ENCODE data around the gene LRRC7.

LRRC7 gene

DNA sequence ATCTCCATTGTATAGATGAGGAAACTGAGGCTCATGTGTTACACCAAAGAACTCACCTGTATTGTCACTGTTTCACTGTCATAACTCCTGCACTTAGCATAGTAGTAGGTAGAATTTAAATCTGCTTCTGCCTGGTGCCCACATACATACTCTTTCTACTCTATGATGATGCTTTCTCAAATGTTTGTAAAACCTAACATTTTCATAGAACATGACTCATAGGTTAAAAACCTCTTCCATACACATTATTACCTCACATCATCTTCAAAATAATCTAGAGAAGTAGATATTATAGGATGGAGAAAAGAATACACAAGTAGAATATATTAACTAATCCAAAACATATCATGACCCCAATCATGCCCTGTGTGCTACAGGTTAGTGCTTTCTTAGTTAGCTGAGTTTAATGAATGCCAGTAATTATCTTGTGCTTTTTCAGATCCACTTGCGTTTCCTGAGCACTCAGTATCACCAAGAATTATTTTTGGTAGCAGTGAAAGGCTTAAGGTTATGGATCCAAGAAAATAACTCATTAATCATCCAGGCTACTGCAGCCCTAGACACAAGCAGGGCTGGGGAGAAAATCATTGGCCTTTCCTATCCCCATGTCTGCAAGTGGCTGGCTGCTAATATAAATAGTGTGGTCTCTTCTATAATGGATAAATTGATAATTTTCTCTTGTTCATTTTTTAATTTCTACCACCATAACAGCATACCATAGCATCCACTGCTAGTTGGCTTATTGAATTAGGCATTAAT, 480.8 kb downstream of the LRRC7 start:
- no peak for DNase-seq

DNA sequence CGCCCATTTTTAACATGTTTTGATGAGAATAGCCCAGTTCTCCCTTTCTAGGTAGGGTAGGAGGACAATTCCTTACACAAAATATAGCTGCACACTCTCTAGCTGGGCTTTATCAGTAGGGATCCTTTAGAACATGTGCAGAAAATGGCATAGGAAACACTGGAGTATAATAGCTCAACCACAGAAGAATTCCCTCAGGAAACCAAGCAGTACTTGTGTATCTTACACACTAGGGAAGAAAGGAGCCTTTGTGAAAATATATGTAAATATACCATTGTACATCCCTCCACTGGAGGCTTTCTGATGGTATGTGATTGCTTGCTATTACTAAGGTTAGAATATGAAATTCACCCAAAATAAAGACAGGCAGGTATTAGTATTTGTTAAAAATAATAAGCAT, 484.2 kb downstream of the LRRC7 start:
- DNase-seq = no peak

DNA sequence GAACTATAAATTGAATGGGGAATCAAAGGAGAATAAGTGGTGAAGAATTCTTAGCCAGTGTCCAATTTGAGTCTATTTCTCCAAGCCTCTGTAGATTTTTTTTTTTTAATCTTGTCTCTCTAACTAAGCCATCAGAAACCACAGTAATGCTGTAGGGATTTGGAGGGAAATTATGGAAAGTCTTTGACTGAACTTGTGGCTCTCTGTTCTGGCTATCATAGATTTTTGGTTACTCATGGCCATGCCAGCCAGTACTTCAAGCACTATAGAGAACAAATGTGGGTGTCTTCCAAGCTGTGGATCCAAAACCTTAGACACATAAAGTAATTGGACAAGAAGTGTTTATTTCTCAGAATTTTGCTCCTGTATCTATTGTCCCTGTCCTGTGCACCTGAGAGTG, 489.8 kb downstream of the LRRC7 start:
- no peak for DNase-seq

DNA sequence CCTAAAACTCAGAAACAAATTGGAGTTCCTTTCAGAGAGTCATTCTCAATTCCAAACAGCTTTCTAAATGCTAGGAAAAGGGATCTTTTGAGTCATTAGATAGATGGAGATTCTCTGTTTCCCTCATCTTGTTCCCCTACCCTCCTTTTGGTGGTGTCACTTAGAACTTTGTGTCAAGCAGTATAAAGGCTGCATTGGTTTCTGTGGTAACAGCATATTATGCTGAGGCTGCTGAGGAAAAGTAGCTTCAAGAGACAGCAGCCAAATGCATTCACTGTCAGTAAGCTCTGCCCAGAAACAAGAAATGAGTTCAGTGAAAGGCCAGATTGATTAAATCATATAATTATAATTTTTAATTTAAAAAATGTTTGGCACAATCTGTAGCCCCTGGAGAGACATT, 493.5 kb downstream of the LRRC7 start:
- no peak for DNase-seq

DNA sequence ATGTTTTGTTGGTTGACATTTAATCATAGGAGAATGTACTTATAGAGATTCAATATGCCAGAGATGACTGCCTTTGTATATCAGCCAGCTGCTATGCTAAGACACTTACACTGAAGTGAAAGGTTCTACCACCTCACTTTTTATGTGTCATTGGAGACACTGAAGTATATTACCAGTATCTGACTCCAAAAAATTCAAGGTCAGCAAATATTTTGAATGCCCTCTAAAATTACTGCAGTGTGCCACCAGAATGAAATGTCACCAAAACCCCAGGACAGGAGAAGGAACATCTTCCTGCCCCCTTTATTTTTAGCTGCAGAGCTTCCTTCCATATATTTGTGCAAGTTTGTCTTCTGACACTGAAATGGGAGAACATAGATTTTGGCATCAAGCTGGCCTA, 496.1 kb downstream of the LRRC7 start:
- no peak for DNase-seq

DNA sequence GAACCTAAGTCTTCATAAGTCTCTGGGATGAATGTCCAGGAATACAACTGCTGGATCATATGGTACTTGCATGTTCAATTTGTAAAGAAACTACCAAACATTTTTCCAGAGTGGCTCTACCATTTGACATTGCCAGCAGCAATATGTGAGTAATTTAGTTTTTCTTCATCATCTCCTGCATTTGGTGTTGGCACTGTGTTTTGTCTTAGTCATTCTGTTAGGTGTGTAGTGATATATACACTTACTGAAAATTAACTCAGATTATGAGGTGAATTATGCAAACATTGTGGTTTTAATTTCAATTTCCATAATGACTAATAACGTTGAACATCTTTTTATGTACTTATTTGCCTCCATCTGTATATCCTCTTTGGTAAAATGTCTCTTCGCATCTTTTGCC, 499.0 kb downstream of the LRRC7 start:
- DNase-seq = no peak

DNA sequence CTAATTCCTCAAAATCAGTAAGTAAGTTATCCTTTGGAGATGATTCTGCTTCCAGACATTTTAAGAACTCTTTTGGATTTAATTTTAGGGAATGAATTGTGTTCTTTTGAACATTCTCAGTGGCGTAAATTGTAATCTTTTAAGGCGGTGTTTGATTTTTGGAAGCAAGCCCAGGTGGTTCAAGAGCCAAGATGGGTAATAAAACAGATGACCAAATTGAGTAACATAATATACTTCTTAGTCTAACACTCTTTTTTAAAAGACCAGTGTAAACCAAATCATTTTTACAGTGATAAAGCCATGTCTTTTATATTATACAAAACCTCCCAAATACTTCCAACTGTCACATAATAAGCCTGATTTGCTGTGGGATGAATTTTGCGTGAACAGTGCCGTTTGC, 503.9 kb downstream of the LRRC7 start:
- DNase-seq = no peak

DNA sequence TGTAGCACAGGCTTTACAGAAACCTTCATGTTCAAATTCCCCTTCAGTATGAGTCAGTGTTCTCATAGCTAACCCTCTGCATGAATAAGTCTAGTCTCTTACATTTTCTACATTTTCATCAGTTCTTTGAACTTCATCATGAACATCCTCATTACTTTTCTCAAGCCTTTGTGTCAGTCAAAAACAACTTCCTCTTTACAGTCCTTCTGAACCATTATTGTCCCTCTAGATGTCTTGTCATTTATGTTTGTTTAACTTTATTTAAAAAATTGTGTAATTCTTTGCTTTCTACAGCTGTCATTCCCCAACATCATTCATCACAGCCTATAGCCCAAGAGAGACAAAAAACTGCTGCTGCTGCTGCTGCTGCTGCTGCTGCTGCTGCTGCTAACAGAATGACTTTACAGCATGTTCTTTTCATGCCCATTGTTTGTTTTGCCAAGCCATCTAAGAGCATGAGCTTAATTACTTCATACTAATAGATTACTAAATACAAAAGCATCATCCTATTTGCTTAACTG, 504.6 kb downstream of the LRRC7 start:
- no peak for DNase-seq

DNA sequence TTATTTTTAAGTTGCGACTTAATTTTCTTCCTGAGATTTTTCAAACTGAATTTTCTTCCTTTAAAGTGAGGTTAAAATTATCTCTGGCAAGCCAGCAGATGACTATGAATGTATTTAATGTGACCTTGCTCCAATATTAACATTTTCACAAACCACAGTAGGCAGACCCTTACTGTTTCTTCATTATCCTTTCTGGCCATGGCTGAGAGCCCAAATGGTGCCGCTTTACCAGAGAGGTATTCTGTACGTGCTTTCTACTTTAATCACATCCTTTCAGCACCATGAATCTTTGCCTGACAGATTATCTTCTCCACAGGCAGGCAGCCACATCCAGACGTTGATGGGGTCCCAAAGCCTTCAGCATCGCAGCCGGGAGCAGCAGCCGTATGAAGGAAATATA, 508.0 kb downstream of the LRRC7 start:
- DNase-seq = no peak

DNA sequence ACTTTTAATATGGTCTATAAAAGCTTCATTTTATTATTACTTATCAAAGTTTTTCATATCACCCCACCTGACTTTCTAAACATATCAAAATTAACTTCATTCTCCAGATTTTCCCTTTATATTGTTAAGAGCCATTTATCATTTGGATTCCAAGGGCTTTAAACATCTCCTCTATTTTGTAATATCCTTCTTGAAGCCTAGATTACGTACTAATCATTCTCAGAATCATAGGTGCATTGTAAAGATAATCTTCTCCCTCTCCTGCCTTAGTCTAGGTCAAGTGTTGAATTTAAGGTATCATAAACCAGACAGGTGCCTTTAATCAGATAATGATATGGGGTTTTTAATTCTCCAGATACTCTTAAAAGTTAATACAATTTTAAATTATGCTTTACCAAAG, 509.3 kb downstream of the LRRC7 start:
- no peak for DNase-seq

DNA sequence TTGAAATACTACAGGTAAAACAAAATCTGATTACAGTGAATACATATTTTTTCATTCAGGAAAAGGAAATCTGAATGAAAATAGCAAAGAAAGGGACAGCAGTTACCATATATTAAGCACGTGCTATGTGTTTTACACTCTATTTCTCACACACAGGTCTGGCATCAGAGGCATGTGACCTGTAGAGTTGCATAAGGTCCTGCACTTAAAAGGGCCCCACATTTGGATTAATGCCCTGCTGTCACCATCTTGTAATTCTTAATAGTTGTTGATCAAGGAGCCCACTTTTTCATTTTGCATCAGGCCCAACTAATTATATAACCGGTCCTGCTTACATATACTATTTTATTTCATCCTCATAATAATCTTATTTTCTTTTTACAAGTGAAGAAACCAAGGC, 511.8 kb downstream of the LRRC7 start:
- DNase-seq = no peak

DNA sequence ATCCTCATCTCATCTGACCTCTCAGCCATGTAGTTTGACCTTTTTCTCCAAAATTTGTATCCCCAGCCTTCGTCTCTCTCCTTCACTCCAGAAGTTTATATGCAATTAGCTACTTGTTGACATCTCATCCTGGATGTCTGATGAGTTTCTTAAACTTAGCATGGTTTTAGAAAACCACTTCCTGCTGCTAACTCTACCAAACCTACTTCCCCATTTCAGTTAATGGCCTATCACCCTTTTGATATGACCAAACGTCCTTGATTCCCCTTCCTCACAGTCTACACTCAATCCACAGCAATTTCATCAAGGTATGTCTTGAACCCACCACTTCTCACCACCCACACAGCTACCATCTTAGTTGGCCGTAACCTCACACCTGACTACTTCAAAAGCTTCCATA, 515.8 kb downstream of the LRRC7 start:
- peak in 1 of 2 donors; percentile 3 for DNase-seq

DNA sequence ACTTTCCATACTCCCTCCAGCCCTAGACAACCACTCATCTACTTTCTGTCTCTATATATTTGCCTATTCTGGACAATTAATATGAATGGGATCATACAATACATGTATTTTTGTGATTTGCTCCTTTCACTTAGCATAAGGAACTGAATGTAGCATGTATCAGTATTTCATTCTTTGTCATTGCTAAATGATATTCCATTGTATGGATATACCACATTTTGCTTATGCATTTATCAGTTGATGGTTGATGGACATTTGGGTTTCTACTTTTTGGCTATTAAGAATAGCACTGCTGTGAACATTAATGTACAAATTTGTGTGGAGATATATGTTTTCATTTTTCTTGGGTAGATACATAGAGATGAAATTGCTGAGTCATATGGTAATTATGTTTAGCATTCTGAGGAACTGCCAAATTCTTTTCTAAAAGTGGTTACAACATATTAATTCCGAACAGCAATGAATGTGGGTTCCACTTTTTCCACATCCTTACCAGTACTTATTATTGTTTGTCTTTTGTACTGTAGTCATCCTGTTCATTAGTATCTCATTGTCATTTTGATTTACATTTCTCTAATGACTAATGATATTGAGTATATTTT, 516.7 kb downstream of the LRRC7 start:
- no peak for DNase-seq

DNA sequence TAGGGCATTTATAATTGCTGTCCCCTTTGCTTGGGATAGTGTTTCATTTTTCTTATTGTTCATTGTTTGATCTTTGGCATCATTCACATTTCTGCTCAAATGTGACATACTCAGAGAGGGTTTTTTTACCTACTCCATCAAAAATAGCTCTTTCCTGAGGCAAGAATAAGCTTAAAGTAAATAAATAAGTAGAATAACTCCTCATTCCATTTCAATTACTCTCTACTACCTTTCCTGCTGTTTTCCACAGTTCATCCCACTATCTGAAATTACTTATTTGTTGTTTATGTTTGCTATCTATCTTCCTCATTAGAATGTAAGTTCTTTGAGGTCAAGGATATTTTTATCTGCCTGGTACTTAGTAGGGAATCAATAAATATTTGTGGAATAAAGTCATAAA, 517.8 kb downstream of the LRRC7 start:
- no peak for DNase-seq

DNA sequence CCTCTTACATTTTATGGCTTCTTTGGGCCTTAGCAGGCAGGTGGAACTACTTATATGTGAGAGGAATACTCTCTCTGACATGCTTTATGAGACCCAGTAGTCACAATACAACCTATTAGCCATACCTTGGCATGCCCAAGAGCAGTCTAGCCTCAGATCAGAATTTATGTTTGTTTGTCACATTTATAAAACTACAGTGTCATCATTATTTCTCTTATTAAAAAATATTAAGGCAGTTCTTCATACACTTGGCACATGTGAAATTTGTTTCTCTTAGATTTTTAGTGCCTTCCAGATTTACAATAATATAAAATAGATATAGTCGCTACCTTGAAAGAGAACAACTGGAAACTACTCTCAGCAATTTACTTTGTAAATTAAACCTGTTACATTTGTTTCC, 519.2 kb downstream of the LRRC7 start:
- no peak for DNase-seq

DNA sequence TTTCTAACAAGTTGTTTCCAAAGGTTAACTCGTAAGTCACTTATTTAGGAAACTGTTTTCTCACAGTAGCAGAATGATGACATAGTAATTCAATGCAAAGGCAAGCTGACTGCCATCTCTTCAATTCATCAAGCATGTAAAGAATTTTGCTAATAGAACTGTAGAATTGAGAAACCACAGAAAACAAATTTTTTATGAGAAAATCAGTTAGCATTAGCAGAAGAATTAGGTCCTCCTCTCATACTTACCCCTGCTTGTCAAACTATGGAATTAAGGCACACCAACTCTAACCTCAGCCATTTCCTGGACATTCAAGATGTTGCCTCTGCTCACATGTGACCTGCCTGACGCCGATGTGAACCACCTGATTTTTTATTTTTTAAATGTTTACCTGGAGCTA, 522.4 kb downstream of the LRRC7 start:
- DNase-seq = no peak

DNA sequence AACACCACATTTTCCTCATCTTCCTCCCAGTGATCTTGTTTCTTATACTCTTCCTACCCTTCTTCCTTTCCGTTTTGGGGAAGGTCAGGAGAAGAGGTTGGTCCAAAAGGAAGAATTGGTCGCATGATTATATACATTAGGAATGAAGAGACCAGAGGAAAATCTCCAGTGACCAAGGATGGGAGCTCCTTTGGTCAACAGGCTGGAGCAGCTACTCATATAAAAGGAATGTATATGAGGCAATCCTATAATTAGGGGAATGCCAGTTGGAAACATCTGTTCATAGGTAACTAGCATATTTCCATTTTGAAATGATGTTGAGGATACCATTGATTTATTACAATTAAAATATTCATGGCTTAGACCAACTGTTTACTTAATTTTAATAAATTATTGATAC, 523.2 kb downstream of the LRRC7 start:
- DNase-seq = no peak

DNA sequence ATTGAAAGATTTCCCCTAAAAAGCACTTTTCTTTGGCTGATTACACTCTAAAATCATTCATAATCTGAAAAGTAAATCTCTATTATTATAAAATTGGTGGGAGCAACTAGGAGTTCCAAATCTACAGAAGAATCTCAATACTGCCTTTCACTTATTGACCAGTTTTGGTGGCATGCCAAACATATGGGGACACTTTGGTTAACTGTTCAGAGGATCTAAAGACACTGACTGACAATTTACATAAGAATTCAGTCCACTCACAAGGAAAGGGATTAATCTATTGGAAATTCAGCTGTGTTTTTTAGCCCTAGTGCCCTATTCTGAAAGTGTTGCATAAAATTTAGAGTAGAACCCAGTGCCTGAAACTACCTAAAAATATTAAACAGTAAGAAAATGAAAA, 524.1 kb downstream of the LRRC7 start:
- no peak for DNase-seq

DNA sequence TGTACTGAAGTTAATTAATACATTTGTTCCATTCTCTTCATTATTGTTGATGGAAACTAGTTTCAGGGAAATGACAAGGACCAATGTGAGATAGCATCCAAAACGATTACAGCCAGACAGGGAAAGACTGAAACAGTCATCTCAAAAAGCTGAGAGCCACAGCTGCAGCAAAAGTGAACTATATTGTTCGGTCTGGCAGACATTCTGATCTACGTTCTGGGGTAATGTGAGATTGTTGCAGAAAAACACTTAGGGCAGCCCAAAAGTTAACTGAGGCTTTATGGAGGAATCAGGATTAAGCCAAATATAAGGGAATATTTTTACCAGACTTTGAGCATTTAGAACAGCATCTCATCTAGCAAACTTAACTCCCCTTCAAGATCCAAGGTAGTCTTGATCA, 524.8 kb downstream of the LRRC7 start:
- no peak for DNase-seq

DNA sequence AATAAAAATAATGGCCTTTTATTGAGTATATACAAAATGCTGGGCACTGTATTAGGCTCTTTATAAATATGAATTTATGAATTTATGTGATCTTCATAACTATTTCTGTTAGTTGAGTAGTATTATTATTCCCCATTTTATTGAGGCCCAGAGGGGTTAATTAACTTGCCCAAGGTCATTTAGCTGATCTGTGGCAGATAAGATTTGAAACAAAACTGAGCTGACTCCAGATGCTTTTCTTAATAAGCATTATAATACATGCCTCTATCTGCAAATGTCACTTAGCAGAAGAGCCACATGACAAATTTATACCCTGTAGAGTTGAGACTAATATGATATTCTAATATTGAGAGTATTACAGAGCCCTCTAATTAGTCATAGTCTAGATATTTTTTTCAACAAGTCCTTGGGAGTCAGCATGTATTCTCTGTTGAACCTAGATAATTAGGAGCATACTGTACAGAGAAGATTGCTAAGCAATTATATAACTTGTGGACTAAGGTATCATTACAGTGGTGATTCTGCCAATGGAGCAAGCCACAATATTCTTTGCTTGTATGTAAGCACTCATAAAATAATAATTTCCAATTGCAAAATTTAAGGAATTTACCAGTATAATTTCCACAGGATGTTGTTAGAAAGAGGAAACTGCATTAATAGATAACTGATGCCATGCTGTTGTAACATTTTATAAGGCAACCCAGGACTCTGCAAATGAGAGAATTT, 525.7 kb downstream of the LRRC7 start:
- no peak for DNase-seq

DNA sequence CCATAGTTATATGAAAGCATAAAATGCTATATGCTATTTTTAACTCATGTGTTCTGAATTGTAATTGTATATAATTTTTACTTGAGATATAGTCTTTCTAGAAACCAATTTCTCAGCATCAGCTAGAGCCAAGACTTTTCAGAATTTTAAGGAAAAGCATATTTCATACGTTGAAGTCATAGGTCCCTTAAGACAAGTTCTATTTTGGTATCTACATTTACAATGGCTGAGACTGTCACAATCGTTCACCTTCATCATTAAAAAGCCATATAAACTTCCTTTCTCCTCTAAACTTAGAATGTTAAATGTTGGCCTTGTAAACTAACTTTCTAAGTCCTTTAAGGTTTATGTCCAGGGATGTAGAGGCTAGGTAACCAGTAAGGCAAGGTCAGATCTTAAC, 533.5 kb downstream of the LRRC7 start:
- DNase-seq = no peak

DNA sequence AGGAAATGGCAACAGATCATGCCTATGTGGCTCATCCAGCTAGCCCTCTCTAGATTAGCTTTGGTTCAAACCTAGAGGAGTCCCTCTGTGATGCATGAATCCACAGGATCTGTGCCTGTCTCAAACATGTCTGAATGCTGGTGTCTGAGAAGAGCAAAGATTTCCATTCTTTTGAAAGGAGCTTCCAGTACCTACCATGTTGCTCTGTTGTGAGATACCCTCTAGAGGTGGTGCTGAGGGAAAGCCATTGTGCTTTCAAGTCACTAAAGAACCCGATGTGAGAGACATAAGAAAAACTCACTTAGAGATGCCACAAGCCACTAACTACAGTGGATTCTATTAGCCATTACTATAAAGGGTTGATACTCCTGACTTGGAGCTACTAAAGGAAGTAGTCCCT, 534.1 kb downstream of the LRRC7 start:
- no peak for DNase-seq

DNA sequence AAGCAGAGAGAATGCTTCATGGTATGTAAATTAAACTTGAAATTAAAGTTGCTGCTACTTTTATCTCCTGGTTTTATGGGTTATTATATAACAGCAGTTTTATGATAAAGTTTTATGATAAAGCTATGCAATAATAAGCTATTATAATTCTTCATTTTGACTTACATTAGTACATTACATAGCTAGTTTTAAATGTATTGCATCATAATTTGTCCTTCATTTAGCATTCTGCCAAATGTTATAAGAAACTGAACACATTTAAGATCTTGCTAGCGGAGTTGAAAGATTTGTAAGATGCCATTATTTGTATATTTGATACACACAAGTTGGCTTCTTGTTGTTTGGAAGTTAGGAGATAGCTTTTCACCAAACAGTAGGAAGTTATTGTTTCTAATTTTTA, 536.0 kb downstream of the LRRC7 start:
- no peak for DNase-seq

DNA sequence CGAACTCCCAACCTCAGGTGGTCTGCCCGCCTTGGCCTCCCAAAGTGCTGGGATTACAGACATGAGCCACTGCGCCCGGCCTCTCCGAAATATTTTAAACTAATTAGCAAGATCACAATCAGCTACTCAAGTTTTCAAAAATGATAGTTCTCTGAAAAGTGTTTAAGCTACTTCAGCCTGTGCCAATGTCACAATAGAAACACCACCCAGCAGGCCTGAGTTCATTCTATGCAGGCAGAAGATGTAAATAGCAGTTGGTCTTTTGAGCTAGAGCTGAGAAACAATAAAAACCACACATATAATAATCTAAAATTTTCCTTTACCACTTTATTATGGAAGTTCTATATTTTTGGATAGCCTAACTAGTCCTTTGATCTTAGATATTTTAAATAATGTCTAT, 541.5 kb downstream of the LRRC7 start:
- no peak for DNase-seq
